CD4-positive, alpha-beta T cell treated with Interleukin-15 for 4 hours (primary cell): Measurements from ENCODE around the gene BAG3.
A peak's percentile ranks its signal among the peaks of the same experiment; 100 is the strongest.

ENCODE experiments used
- DNase-seq: peaks from one replicate; pipeline ENCODE4 v3.0.0-alpha.2; 2020; ENCODE audit warnings: low spot score

The BAG3 gene

DNA sequence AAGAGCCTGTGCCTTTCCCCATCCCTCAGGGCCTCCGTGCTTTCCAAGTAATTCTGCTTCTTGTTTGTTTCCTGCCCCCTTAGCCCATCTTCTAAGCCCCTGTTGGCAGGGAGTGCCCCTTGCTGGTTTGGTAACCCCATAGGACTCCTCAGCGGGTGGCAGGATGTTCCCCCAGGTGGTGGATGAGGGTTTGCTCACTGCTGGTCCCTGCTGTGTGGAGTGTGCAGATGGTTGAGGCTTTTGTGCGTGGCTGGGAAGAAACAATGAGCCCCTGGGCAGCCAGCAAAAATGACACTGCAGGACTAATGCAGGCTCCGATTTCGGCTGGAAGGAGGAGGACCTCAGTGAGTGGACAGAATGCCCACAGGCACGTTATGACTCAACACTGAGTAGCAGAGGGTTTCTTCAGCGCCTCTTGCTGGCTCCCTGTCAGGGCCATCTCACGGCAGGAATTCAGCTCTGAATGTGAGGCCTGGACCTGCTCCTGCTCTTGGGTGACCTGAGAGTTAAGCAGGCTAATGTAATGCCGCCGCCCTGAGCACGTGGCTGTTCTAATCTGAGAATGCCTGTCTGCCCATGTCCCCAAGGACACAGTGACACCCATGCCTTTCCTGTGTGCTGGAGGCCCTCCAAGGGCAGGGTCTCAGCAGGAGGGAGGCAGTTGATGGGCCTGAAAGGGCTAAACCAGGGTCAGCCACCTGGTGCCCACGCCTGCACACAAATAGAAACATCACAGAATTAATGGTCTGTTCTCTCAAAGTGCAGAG lies 16.6 kb downstream of the BAG3 start:
- no peak for DNase-seq

DNA sequence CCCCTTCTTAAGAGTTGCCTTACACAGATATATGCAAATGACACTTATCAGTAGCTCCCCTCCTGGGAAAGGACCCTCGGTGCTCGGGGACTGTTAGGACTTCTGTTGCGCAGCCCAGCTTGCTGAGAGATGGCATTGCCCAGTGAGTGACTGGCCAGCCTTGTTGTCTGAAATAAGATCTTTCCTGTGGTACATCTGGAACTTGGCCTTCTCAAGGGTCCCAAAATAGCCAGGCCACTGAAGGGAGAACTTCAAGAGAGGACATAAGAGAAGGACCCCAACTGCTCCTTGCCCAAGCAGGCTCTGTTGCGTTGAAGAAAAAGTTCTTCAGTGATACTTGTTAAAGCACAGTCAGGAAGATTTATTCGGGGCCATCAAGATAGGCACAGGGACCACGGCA lies 17.3 kb downstream of the BAG3 start:
- DNase-seq, result no peak

DNA sequence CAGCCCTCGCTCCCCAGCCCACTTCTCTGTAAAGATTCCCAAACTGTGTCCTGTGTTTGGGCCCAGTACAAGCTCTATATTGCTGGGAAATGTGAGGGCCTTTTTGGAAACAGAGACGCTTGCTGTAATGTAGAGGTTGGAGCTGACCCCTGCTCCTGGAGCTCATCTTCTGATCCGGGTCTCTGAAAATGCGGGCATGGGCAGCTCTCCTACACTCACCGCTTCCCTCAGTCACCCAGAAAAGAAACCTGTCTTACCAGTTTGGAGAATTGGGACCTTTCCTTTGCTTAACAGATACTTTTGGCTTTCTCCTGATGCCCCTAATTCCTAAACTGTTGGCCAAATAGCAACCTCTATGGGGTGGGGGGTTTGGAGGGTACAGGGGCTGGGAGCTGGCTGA lies 18.2 kb downstream of the BAG3 start:
- DNase-seq, result no peak

DNA sequence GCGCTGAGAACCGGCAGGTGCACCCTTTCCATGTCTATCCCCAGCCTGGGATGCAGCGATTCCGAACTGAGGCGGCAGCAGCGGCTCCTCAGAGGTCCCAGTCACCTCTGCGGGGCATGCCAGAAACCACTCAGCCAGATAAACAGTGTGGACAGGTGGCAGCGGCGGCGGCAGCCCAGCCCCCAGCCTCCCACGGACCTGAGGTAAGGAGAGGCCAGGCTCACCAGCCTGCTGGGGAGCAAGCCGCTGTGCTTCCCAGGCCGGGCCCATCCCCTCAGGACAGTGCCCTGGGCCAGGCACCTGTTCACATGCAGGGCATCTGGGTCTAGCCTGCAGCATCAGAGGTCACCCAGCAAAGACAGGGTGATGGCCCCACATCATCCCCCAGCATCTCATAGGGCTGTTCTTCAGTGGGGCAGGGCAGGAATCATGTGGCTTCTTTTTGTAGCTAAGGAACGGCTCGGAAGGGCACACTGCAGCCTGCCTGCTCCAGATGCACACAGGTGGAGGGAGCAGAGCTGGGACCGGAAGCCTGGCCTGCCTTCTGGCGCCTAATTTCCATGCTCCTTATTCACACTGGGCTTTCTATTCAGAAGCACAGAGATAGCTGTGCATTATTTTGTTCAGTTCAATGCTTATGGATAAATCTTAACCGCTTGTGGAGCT lies 18.9 kb downstream of the BAG3 start:
- DNase-seq, result no peak

DNA sequence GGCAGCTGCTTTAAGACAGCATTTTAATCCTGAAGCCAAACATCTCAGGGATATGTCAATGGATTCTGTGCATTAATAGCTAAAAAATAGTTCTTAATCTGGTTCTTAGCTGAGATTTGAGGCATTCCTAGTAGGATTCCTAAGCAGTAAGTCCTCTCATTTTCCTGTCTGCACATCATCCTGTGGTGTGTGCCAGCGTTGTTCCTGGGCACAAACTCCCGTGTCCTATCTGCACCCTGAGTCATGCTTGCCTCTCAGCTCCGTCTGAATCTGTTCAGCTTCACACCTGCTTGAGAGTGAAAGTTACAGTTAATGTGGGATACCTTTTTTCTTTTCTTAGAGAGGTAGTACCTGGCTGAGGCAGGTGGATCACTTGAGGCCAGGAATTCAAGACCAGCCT lies 19.5 kb downstream of the BAG3 start:
- no peak for DNase-seq

DNA sequence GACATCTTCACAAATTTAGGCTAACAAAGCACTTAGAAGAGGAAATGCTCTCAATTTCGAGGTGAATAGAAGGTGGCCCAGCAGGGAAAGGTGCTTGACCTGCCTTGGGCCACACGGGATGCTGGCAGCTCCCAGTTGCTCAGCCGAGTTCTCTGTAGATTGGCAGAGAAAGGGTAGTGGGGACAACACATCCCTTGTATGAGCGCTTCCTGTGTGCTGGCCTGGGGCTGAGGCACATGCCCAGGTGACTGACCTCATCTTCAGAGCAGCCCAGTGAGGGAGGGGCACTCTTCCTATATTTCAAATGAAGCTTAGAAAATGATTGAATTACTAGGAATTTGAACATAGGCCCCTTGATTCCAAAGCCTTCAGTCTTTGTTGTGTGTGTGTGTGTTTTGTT lies 20.2 kb downstream of the BAG3 start:
- DNase-seq, result no peak

DNA sequence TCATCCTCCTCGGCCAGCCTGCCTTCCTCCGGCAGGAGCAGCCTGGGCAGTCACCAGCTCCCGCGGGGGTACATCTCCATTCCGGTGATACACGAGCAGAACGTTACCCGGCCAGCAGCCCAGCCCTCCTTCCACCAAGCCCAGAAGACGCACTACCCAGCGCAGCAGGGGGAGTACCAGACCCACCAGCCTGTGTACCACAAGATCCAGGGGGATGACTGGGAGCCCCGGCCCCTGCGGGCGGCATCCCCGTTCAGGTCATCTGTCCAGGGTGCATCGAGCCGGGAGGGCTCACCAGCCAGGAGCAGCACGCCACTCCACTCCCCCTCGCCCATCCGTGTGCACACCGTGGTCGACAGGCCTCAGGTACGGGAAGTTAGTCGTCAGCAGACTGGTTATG lies 21.1 kb downstream of the BAG3 start:
- no peak for DNase-seq

DNA sequence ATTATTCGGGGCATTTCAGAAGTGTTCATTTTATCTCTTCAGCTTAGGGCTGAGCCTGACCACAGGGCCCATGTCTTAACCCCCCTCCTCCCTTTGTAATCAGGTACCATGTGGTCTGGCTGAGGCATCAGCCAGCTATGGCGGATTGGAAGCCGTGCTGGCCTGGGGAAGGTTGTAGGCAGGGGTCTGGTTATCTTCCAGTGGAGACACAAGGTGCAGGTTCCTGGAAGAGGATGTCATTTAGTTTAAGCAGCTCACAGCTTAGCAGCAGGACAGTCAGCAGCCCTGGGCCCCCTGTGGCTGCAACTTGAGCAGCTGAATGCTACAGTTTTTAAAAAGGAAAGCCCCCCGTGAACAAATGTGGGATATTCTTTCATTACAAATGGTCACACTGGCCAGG lies 22.1 kb downstream of the BAG3 start:
- no peak for DNase-seq

DNA sequence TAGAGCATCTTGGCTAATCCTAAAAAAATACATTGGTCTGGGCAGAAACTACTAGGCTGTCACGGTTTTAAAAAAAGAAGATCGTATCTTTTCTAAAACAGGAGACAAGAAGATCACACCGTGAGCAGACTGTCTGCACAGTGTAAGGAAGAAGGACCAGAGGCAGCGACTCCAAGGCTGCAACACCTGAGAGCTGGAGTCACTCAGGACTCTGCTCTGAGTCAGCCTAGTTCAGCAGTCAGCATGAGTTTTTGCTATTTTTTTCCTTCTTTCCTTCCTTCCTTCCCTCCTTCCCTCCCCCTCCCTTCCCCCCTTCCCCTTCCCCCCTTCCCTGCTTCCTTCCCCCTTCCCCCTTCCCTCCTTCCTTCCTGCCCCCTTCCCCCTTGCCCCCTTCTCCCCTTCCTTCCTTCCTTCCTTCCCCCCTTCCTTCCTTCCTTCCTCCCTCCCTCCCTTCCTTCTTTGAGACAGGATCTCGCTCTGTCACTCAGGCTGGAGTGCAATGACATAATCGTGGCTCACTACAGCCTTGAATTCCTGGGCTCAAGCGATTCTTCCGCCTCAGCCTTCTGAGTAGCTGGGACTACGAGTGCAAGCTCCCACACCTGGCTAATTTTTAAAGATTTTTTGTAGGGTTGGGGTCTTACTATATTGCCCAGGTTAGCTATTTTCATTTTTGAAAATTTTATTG lies 24.4 kb downstream of the BAG3 start:
- DNase-seq, result no peak

DNA sequence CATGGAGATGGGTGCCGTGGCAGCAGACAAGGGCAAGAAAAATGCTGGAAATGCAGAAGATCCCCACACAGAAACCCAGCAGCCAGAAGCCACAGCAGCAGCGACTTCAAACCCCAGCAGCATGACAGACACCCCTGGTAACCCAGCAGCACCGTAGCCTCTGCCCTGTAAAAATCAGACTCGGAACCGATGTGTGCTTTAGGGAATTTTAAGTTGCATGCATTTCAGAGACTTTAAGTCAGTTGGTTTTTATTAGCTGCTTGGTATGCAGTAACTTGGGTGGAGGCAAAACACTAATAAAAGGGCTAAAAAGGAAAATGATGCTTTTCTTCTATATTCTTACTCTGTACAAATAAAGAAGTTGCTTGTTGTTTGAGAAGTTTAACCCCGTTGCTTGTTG lies 25.9 kb downstream of the BAG3 start:
- no peak for DNase-seq

DNA sequence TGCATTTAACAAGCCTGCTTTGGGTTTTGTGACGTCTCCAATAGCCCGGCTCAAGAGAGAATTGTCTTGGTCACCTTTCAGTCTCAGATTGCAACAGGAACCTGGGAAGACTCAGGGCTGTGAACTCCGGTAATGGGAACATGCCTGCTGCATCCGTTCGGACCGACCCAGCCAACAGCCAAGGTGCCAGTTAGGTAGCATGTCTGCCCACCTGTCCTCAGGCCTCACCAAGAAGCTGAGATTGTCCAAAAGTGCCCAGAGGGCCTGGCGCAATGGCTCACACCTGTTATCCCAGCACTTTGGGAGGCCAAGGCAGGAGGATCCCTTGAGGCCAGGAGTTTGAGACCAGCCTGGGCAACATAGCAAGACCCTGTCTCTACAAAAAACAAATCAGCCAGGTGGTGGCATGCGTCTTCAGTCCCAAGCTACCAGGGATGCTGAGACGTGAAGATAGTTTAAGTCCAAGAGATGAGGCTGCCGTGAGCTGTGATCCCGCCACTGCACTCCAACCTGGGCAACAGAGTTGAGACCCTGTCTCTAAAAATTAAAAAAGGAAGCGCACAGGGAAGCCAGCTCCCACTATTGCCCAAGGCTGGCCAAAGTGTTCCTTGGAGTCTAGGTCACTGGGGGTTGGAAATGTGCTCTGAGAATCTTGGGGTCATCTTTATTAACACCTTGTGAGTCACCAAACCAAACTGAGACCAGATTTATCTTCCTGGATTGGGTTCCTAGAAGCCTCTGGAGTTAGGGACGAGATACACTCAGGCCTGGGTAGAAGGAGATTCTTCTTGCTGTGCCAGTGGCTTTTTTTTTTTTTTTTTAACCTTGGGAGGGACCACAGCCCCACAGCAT lies 26.9 kb downstream of the BAG3 start:
- DNase-seq, result no peak

DNA sequence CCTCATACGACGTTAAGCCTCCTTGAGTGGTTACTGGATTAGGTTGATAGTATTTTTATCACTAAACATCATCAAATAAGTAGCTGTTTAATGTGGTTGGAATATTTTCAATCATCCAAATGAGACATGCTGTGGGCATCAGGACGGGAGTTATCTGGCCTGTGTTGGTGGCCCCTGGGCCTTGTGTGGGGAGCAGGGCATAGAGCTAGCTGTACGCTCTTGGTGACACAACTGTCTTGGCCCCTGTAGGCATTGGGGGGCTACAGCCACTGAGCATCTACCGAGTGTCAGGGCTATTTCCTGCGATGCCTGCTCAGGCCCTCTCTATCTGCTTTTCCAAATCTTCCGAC lies 28.3 kb downstream of the BAG3 start:
- no peak for DNase-seq

DNA sequence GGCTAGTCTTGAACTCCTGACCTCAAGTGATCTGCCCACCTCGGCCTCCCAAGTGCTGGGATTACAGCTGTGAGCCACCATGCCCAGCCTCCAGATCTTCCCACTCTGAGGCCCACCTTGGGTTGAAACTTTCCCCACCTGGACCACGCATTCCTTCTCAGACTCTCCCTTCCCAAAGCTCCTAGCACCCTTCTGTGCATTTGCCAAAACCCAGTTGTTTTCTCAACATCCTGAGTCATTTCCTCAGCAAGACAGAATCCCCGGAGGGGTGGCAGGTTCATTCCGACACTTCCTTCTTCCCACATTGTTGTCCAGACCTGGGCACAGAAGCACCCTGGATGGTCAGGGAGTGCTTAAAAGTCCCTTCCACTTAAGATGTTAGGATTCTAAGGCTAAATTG lies 28.9 kb downstream of the BAG3 start:
- DNase-seq, result no peak

DNA sequence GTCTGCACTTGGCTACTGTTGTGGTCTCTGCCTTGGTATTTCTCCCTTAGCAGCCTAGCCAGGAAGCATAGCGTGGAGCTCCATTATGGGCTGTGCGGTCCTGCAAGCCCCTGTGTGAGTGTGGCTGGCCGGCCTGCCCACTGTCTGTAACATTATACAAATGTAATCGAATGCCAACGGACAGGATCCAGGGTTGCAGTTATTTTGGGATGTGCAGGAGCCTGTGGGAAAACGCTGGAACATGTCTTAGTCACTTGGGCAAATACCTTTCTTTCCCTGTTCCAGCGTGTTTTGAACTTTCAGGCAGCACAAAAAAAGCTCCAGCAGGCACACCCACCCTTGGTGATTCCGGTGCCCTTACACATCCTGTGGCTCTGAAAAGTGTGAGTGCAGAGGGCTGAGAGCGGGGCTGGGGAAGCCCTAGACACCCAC lies 29.5 kb downstream of the BAG3 start:
- no peak for DNase-seq

DNA sequence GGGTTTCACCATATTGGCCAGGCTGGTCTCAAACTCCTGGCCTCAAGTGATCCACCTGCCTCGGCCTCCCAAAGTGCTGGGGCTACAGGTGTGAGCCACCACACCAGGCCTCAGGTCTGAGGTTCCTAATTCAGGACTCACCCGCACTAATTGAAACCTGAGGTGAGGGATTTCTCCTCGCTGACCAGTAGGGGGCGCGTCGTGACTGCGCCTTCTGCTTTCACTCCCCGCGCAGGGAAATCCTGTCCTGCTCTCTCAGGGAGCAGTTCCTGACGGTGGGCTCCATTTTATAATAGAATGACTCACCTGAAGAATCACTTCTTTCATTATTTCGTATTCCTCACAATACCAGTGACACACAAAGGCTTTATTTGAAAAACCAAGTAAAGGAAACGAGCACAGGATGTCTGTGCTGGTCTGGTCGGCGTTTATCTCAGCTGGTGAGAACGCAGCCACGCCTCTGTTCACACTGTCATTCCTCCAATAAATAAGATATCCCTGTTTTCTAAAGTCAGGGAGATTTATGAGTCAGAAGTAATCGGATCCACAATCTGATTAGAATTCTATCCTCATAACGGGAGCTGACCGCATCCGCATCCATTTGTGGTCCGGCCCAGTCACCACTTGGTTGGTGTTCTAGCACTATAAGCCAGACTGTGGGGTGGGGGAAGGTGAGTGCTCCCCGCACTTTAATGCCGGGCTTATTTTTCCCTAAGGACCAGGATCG lies 35.4 kb downstream of the BAG3 start:
- DNase-seq, result peak; percentile 92

DNA sequence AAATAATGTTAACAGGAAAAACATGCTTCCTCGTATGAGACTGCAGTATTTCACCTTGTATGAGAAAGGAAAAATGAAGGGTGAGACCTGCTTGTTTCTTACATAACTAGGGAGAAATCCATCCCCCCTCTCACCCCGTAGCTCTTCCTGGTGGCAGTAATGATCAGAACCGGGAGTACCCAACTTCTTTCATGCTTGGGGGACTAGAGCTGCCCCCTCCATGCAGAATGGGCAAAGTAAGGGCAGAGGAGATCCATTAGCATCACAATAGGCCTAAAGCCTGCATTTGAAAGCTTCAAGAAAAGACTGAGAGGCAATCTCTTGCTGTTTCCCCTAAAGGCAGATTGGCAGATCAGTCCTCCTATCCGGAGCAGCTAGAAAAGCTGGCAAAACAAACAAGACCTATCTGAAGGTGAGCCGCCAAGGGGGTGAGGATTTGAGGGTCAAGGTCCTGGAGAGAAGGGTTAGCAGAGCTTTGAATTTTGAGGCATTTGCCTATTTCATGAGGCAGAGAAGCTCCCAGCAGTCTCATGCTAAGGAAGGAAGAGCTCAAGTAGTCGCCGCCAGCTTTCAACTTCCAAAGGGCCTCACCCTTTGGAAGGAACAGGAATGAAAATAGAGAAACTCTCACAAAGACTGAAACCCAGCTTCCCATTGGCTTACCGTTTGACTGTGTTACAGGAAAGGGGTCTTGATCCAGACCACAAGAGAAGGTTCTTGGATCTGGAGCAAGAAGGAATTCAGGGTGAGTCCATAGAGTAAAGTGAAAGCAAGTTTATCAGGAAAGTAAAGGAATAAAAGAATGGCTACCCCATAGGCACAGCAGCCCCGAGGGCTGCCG lies 36.2 kb downstream of the BAG3 start:
- DNase-seq, result no peak

DNA sequence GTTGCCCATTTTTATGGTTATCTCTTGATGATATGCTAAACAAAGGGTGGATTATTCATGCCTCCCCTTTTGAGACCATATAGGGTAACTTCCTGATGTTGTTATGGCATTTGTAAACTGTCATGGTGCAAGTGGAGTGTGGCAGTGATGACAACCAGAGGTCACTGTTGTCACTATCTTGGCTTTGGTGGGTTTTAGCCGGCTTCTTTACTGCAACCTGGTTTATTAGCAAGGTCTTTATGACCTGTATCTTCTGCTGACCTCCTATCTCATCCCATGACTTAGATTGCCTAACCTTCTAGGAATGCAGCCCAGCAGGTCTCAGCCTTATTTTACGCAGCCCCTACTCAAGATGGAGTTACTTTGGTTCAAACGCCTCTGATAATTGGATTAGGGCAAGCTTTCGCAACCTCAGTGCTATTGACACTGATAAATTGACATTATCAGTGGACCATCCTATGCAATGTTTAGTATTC lies 36.9 kb downstream of the BAG3 start:
- no peak for DNase-seq

DNA sequence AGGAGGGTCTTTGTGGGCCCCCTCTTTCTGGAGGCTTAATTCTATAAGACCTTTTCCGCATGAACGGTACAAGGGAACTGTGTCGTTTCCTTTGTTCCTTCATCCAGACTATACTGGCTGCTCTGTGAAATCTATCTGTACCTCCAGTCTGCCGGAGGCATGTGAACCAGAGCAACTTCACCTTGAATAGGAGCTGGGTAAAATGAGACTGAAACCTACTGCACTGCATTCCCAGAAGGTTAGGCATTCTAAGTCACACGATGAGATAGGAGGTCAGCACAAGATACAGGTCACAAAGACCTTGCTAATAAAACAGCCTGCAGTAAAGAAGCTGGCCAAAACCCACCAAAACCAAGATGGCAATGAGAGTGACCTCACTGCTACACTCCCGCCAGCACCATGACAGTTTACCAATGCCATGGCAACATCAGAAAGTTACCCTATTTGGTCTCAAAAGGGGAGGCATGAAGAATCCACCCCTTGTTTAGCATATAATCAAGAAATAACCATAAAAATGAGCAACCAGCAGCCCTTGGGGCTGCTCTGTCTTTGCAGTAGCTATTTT lies 37.9 kb downstream of the BAG3 start:
- no peak for DNase-seq

DNA sequence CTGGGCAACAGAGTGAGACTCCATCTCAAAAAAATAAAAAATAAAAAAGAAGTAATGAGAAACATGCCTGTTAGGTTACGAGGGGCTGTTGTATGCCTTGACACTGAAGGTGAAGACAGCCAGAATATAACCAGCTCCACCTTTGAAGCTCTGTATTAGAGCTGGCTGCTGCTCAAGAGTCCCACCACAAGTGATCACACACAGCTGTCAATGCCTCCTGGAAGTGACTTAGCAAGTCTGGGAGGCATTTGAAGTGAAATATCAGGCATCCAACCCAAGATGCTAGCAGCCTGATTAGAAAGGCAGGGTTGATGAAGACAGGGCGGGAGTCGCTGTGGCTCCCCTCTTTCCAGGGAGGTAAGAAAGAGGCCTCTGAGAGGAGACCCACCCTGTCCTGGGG lies 40.5 kb downstream of the BAG3 start:
- DNase-seq, result no peak

DNA sequence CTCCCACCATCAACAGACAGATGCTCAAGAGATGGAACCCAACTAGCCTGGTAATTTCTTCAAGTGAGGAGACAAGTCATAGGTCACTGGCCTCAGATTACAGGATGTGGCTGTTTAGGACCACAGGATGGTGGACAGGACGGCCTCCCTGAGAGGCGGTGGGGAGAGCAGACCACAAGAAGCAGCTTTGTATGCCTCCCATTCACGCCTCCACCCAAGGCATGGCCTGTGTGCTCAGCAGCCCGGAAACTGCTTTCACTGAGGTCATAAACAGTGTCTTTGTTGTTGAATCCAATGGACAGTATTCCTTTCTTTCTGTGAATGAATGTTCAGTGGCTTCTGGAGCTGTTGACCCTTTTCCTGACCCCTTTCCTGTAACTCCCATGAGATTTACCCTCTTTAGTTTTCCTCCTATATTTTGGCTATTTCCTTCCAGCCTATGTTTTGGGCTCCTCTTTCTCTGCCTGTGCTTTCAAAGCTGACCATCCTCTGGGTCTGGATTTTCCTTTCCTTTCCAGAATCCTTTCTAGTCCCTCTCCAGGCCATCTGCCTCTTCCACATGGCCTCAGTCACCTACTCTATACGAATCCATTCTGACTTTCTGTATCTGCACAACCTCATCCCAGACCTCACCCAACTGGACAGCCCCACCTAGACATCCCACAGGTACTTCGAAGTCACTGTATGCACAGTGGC lies 42.2 kb downstream of the BAG3 start:
- no peak for DNase-seq
